ENCODE results near the gene GDF2.

Gene GDF2

DNA sequence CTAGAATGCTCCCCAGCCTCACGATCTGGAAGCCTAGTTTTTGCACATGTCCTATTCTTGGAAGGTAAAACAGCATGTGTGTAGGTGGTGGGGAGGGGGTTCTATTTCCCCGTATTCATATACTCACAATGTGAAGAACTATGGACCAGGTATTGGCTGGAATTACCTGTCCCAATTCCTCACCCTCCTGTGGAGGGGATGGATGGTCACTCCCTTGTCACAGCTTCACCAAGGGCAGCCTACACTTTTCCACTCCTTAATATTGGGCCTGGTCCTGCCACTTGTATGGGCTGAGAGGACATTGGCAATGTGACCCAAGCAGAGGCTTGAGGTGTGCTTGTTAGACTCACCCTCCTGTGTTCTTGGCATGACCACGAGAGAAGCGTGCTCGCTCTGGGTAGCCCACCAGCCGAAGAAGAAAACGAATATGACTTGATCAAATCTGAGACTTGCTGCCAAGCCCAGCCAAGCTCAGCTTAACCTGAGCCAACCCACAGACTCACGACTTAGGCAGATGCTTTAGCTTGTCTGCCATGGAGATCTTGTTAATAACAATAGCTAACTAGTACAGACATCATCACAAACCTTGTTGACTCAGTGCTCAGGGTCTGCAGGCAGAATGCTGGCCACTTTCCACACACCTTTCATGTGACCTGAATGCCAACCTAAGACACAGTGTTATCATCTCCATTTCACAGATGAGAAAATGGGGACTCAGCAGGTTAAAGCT is 44.6 kb downstream of the GDF2 start:
- in situ Hi-C loops (cut with HindIII; ENCODE audit: low sequenced_read_pairs): no loop called here

DNA sequence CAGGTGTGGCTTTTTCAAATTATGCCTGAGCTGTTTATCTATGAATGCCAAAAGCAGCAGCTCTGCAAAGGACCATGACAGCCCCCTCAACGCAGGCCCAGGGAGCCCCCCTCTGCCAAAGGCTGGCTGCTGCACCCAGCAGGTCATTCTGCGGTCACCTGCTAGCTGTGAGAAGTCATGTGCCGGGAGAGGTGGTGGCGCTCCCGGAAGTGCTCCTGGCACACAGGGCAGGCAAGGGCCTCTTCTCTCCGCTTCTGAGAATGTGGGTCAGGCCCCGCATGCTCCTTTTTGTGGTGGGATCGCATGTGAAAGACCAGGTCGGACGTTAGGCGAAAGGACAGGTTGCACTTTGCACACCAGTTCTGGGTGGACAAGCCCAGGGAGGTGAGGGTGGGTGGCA is 45.4 kb downstream of the GDF2 start:
- in situ Hi-C loops (cut with HindIII; ENCODE audit: low sequenced_read_pairs): no loop called here

DNA sequence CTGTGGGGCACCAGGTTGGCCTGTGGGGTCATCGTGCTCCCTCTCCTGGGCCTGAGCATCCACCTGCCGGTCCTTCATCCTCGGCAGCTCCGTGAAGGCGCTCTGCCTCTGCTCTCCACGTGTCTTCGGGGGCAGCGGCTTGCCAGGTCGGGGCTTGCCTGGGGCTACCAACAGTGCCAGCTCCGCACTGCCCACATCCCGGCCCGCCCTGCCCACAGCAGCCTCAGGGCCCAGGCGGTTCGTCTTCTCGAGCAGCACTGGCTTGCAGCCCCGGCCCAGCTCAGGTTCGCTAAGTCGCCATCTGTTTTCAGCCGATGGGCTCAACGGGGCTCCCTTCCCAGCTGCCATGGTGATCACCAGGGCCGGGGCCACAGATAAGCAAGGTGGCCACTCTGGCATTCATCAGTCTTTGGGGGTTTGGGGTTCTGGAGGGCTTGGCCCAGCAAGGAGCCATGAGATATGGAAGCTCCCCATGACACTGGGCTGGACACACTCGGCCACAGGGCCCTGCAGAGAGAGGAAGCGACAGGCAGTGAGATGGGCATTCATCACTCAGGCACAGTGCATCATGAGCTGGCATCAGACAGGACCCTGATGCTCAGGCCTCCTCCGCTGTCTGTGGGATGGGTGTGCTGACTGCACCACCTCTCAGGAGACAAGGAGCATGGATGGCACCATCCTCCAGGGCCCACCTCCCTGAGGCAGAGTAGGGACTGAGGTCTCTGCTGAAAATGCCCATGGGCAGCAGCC is 46.4 kb downstream of the GDF2 start:
- in situ Hi-C loops (cut with HindIII; ENCODE audit: low sequenced_read_pairs): no loop called here

DNA sequence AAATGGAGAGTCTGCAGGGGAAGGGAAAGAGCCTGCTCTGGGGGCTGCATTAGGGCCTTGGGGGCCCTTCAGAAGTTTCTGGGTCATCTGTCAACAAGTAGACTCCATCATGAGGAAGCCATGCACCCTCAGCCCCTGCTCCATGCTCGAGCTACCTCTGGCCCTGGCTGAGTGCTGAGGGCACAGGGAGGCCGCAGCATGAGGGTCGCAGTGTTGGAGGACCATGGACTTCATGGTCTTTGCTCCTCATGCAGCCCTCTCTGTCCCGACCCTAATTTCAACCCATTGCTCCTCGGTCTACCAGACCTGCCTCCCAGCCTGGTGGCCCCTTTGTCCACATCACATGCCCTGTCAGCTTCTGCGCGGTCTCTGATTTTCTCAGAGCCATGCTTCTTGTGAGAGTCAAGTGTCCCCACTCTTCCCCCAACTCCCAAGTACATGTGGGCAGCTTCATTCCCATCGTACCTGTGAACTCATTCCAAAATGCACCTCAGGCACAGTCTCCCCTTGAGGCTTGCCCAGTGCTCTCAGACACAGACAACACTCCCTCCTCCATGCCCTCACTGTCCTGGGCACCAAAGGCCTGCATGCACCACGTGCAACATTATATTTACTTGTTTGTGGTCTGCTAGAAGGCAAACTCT is 47.1 kb downstream of the GDF2 start:
- in situ Hi-C loops (cut with HindIII; ENCODE audit: low sequenced_read_pairs): no loop called here

DNA sequence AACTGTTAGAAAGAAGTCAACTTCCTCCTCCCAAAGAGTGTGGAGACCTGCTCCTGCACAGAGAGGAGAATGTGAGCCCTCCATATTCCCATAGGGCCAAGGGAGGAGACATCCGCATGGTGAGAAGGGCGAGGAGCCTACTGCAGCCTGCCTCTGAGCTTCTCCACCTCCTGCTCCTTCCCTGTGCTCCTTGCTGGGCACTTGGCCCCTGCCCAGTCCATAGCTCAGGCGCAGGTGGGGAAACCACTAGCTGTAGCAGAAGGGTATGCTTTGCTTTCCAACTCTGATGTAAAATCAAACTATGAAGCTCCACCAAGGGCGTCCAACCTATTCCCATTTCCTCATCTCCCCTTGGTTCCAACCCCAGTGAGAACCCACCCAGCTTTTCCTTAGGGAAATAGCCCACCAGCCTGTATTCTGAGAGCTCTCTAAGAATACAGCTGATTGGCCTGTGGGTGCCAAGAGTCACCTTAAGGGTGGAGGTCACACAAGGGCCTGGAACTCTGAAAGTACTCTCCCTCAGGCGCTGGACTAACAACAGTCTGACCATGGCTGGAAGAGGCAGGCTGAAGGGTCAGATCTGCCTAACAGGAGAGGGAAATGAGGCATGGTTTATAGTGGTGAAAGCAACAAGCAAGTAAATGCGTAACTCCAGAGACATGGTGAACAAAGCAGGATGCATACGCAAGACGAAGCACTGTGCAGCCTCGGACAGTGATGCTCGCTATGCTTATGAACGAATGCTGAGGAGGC is 47.9 kb downstream of the GDF2 start:
- in situ Hi-C loops (cut with HindIII; ENCODE audit: low sequenced_read_pairs): loop anchor here (5.0 kb wide), 1 partner anchor 52 kb away; no protein-coding TSS in a partner anchor

DNA sequence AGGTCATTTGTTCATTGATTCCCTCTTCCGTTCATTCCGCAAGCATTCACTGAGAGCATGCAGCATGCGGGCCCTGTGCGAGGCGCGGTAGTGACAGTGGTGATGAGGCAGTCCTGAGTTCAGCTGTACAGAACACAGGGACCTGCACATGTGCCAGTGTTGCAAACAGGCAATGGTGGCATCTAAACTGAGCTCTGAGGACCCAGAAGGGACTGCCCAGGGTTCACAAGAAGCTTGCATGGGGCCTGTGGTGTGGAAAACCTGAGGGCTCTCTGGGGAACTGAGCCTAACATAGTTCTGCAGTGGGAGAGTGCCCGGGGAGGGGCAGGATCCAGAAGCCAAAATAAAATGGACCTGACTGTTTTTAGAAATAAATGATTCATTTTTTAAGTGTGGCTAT is 48.6 kb downstream of the GDF2 start:
- in situ Hi-C loops (cut with HindIII; ENCODE audit: low sequenced_read_pairs): loop anchor here (5.0 kb wide), 1 partner anchor 51 kb away; no protein-coding TSS in a partner anchor

DNA sequence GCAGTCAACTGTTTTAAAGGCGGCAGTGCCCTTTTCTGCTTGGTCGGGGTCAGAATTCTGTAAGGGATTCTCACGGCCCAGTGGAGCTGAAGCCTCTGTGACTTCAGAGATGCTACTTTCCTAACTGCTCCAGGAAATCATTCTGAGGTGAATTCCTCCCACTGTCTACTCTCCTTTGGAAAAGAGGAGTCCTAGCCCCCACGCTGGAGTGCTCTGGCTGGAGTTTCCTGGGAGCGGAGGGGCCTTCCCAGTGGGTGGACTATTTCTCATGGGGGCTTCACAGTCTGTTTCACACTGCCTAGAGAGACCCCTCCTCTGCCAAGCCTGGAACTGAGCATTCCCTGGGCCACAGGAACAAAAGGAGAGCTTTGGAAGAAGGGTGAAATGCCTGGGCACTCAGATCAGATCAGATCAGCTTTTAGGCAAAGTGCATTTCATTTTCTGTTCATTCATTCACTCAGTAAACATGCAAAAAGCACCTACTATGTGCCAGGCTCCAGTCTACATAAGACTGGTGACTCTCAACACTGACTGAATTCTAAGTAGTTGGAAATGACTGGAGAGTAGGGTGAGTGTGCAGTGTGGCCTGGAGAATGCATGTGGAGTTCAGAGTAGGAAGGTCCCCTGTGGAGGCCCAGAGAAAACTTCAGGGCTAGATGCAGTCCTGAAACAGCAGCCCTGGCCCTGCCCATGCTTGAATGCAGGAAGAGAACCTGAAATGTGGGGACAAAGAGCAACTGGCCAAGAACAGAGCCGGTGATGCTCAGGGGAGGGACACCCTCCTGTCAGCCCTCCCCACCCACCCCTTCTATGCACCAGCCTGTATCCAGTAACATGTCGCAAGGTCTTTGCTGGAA is 49.6 kb downstream of the GDF2 start:
- in situ Hi-C loops (cut with HindIII; ENCODE audit: low sequenced_read_pairs): loop anchor here (5.0 kb wide), 1 partner anchor 50 kb away; no protein-coding TSS in a partner anchor

DNA sequence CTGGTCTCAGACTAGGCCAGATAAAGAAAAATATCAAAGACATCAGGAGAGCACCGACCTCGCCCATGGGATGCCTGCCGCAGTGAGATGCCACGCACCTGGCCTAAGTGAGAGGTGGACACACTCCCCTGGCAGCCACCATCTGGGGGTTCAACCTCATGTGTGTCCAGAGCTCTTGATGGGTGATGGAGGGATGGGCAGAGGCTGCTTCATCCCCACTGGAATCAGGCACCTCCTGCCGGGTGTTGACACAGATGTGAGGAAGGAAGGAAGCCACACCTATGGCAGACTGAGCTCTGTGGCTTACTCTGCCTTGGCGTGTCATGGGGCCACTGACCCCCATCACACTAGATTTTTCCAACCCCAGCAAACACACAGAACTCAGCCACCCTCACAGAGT is 50.5 kb downstream of the GDF2 start:
- in situ Hi-C loops (cut with HindIII; ENCODE audit: low sequenced_read_pairs): loop anchor here (5.0 kb wide), 1 partner anchor 50 kb away; no protein-coding TSS in a partner anchor

DNA sequence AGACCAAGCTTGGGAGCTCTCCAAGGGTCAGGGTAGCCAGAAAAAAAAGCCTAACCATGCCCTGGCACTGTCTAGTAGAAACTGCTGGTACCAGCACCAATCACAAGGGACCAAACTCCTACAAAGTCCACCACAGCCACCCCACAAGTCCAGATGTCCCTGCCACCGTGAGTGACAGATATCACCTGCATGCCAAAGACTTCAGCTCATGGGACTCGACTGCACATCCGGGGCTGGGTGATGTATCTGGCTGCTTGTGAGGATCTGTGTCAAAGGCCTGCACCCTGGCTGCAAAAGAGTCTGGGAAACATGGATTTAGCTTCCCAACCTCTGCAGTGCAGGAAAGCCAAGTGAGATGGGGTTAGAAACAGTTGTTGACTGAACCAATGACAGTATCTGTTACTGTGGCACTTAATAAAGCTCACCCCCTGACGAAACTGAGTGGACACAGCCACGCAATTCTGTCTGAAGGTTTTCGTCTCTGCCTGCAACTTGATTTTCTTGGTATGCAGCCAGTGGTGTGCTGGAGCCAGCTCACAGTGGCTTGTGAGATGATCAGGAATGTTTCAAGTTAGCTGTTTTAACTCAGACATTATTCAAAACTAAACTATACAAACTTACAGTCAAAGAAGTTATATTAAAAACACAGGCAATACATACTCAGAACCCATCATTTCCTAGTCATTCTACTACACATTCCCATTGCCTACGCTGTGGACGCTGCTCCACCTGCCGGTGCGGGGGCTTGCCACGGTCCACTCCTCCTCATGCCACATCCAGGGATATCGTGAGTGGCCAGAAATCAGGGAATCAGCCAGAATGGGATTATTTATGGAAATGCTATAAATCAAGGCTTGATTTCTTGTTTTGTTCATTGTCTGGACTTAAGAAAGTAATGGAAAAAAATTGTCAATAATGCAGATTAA is 52.6 kb downstream of the GDF2 start:
- in situ Hi-C loops (cut with HindIII; ENCODE audit: low sequenced_read_pairs): loop anchor here (5.0 kb wide), 1 partner anchor 47 kb away; no protein-coding TSS in a partner anchor

DNA sequence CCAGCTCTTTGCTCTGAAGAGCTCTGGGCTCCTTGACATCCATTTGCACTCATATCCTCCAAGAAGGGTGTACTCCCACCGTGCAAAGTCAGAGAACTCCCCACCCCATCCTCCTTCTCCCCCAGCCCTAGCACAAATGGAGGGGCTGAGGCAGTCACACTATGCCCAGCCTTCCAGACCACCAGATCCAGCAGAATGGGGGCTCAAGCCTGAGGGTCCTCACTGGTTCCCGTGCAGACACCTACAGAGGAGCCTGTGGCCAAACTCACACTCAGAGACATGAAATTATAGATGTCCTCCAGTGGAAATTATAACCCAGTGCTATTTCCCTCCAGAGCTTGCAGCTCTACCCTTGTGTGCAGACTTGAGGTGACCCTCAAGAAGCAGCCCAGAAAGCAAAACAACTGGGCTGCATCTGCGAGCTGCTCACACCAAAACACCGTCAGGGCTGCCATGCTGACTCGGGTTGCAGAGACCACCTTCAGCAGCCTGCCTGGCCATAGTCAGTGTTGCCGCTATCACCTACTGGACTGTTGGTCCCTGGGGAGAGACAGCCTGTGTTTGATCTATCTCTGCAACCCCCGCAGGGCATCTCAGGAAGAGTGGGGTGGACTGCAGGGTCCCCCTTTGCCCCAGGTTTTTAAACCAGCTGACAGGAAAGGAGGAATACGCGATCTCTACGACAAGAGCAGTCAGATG is 54.4 kb downstream of the GDF2 start:
- in situ Hi-C loops (cut with HindIII; ENCODE audit: low sequenced_read_pairs): no loop called here
